Fibroblast of lung (primary cell): Measurements from ENCODE around the gene METTL15. TPM values are rescaled to one million over a fixed set of nuclear protein-coding genes. Genes with fewer than 3 reads are reported as not detected.
A peak's percentile ranks its signal among the peaks of the same experiment; 100 is the strongest.

Source experiments
- DNase-seq, 2 donors: peaks; one replicate each; pipeline versions ENCODE4 v3.0.0 to v3.0.0-alpha.2; 2010; ENCODE audit warnings: low read depth in 2 of 2
- H2AFZ ChIP-seq: 2 replicates; pipeline ENCODE4 v1.5.1; 2012; ENCODE audit warnings: low read length, control low read depth, inconsistent platforms
- H3K27ac ChIP-seq: 2 replicates; pipeline ENCODE4 v1.5.1; 2011; ENCODE audit warnings: low read length, control low read depth; ENCODE audit not compliant: insufficient read depth
- H3K27me3 ChIP-seq: 2 replicates; pipeline ENCODE4 v1.5.1; 2011; ENCODE audit warnings: mild to moderate bottlenecking, low read length; ENCODE audit not compliant: control insufficient read depth, insufficient read depth
- H3K36me3 ChIP-seq: 2 replicates; pipeline ENCODE4 v1.5.1; 2011; ENCODE audit warnings: low read length; ENCODE audit not compliant: control insufficient read depth, insufficient read depth
- H3K4me1 ChIP-seq: 2 replicates; pipeline ENCODE4 v1.5.1; 2011; ENCODE audit warnings: low read length; ENCODE audit not compliant: control insufficient read depth, insufficient read depth; ENCODE audit errors: extremely low read depth
- H3K4me2 ChIP-seq: 2 replicates; pipeline ENCODE4 v1.5.1; 2011; ENCODE audit warnings: low read length, control low read depth; ENCODE audit not compliant: insufficient read depth; ENCODE audit errors: extremely low read depth
- H3K4me3 ChIP-seq, 4 experiments: fragments of 200-600 bp in 1 of 4; sonication (generic) in 1 of 4; replicated peaks in 1 of 4; 2 replicates each; pipeline ENCODE4 v1.5.1; 2011 to 2016; ENCODE audit warnings: low read length in 4 of 4, low read depth in 3 of 4, mild to moderate bottlenecking in 3 of 4, control low read depth in 2 of 4, inconsistent platforms in 1 of 4, mixed read lengths in 1 of 4; ENCODE audit not compliant: insufficient read depth in 1 of 4; ENCODE audit errors: control extremely low read depth in 1 of 4
- H3K79me2 ChIP-seq: 2 replicates; pipeline ENCODE4 v1.5.1; 2012; ENCODE audit warnings: mild to moderate bottlenecking, low read length, inconsistent platforms; ENCODE audit not compliant: control insufficient read depth, insufficient read depth
- H3K9ac ChIP-seq: 2 replicates; pipeline ENCODE4 v1.5.1; 2011; ENCODE audit warnings: mild to moderate bottlenecking, low read length, control low read depth; ENCODE audit not compliant: insufficient read depth
- H3K9me3 ChIP-seq: 2 replicates; pipeline ENCODE4 v1.5.1; 2012; ENCODE audit warnings: low read depth, low read length; ENCODE audit not compliant: control insufficient read depth, insufficient read depth
- H4K20me1 ChIP-seq: 2 replicates; pipeline ENCODE4 v1.5.1; 2011; ENCODE audit warnings: low read length; ENCODE audit not compliant: control insufficient read depth, insufficient read depth; ENCODE audit errors: extremely low read depth
- CTCF ChIP-seq, 2 donors: IDR thresholded peaks in 1 of 2; conservative IDR thresholded peaks in 1 of 2; 1 replicate in 1 of 2; 2 replicates in 1 of 2; pipeline ENCODE4 v1.5.1; 2011 to 2012; ENCODE audit warnings: low read length in 2 of 2, control low read depth in 1 of 2, inconsistent platforms in 1 of 2, low read depth in 1 of 2, mild to moderate bottlenecking in 1 of 2
- EZH2 ChIP-seq: IDR thresholded peaks from 2 replicates; pipeline ENCODE4 v1.5.1; 2012; ENCODE audit warnings: low read length, control low read depth, mild to moderate bottlenecking; ENCODE audit errors: missing control alignments
- polyA plus RNA-seq, 2 donors: library from polyadenylated mRNA; depleted of rRNA in 1 of 2; stranded (reverse) in 1 of 2; unstranded in 1 of 2; fragments of >200 nt; gene quantifications; 2 replicates each; pipeline ENCODE4 v1.2.1, GENCODE V29; 2011 to 2012; ENCODE audit warnings: missing spikeins in 1 of 2
- total RNA-seq: library from RNA; depleted of rRNA; stranded (reverse); fragments of >200 nt; gene quantifications from 2 replicates; pipeline ENCODE4 v1.2.1, GENCODE V29; 2014

The METTL15 gene
- total and polyA plus RNA-seq, 2 donors (not counting 1 experiment from before 2014, with no cell fraction given) = 8.8 to 28.4 TPM

- no peak for TF ChIP-seq CTCF (conservative IDR thresholded peaks at IDR 0.05 in 1 of 2, IDR thresholded peaks at IDR 0.05 in 1 of 2; ENCODE audit: low read depth in 1 of 2, low read length in 2 of 2)
- TF ChIP-seq EZH2 = no peak
- no peaks in the 10 kb centered on the region for H3K27me3 ChIP-seq
- DNase-seq = no peak
- no peaks in the 10 kb centered on the region for H3K36me3 ChIP-seq
- H3K27ac ChIP-seq = no peak overlapping the region
- no peak overlapping the region for H3K9ac ChIP-seq
- H3K79me2 ChIP-seq = no peaks in the 10 kb centered on the region
- no peak overlapping the region for H3K4me3 ChIP-seq
- H3K9me3 ChIP-seq = no peaks in the 10 kb centered on the region
- H4K20me1 ChIP-seq = no peaks in the 10 kb centered on the region
- no peak overlapping the region for H3K4me2 ChIP-seq
- H3K4me1 ChIP-seq = peaks cover 2% of the 10 kb centered on the region
- no peak overlapping the region for H2AFZ ChIP-seq
These were observed 60.5 kb downstream of the METTL15 start for GRCh38 chr11:28168718-28169117.

- Histone ChIP-seq H3K27me3 (no peaks in the 10 kb centered on the region), H3K9ac (no peak overlapping the region), H3K36me3 (no peaks in the 10 kb centered on the region), H3K4me1 (peaks cover 2% of the 10 kb centered on the region), H2AFZ (no peak overlapping the region), H3K4me3 (no peak overlapping the region), H3K27ac (no peak overlapping the region), H3K4me2 (peak overlapping the region; percentile 18), H3K9me3 (no peaks in the 10 kb centered on the region), H3K79me2 (no peaks in the 10 kb centered on the region), H4K20me1 (no peaks in the 10 kb centered on the region)
- TF ChIP-seq CTCF (conservative IDR thresholded peaks at IDR 0.05 in 1 of 2, IDR thresholded peaks at IDR 0.05 in 1 of 2; ENCODE audit: low read depth in 1 of 2, low read length in 2 of 2) (no peak), EZH2 (no peak)
- DNase-seq = peak in 1 of 2 donors; percentile 66
These were observed 61.6 kb downstream of the METTL15 start for GRCh38 chr11:28169816-28170215.

GRCh38 chr11:28170759-28171158 is 62.6 kb downstream of the METTL15 start:
- H3K9ac ChIP-seq = no peak overlapping the region
- DNase-seq = no peak
- H3K79me2 ChIP-seq = no peaks in the 10 kb centered on the region
- H4K20me1 ChIP-seq = no peaks in the 10 kb centered on the region
- H3K27me3 ChIP-seq = no peaks in the 10 kb centered on the region
- H3K9me3 ChIP-seq = no peaks in the 10 kb centered on the region
- H2AFZ ChIP-seq = no peak overlapping the region
- H3K4me2 ChIP-seq = no peak overlapping the region
- H3K4me3 ChIP-seq = no peak overlapping the region
- H3K4me1 ChIP-seq = peaks cover 2% of the 10 kb centered on the region
- TF ChIP-seq EZH2 (no peak), CTCF (conservative IDR thresholded peaks at IDR 0.05 in 1 of 2, IDR thresholded peaks at IDR 0.05 in 1 of 2; ENCODE audit: low read depth in 1 of 2, low read length in 2 of 2) (no peak)
- no peaks in the 10 kb centered on the region for H3K36me3 ChIP-seq
- H3K27ac ChIP-seq = no peak overlapping the region
